Activated T-cell treated with anti-CD3 and anti-CD28 coated beads, Interleukin-2, amount 50 U/mL, for 48 hours (primary cell): ENCODE results near the gene PPFIBP1.

Source experiments
- DNase-seq, 2 experiments: peaks; one replicate each; pipeline ENCODE4 v3.0.0-alpha.2; 2020

The PPFIBP1 gene

DNA sequence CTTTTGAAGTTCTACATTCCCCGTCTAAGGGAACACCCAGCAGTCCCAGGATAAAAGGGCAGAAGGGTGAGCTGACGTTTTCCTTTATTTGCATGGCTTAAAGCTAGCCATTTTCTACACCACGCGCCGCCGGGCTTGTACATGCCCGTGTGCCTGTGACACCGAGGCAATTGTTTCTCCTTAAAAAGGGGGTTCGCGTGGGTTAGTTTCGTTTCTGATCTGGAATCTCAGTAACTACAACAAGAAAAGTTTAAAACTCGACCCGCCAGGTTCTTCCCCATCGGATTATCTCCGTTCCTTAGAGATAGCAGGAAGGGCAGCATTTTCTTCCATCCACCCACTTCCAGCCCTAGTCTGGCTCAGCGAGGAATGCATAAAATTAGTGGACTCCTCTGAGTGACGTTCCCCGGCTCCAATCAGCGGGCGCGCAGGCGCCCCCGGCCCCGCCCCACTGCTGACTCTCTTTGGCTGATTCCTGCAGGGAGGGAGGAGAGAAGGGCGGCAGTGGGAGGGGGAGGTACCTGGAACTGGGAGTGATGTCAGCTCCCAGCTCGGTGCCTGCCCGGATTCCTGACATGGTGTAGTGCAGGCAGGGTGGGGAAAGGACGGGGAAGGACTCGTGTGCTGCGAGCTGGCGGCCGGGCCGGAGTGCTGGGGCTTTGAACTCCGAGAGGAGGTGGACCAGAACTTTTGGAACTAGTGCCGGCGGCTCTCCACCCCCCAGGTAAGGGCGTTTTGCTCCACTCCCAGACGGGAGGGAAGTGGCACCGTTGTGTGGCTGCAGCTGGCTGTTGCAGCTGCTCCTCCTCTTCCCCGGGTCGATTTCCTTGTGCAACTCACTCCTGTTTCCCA is at the start of gene PPFIBP1:
Gene PPFIBP1 (plus strand): TSS at position 565 of the 852 bp plus-strand sequence. CDS start 109,191 bp downstream, outside the sequence.
- DNase-seq = peak; percentile 100

DNA sequence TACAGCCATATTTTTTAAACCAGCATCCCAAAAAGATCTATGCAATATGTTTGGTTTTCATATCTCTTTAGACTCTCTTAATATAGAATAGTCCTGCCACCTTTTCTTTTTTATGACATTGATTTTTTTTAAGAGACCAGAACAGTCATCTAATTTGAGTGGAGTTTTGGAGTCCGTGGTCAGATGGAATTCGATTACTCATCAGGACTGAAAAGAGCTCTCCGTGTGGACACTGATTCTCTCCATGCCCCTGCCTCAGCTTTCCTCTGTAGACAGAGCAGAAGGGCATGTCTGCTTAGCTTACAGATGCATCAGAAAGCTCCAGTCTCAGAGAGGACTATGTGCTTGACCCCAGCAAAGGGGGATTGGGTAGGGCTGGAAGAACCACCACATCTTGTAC is 49.7 kb upstream of the PPFIBP1 start:
- DNase-seq = no peak

DNA sequence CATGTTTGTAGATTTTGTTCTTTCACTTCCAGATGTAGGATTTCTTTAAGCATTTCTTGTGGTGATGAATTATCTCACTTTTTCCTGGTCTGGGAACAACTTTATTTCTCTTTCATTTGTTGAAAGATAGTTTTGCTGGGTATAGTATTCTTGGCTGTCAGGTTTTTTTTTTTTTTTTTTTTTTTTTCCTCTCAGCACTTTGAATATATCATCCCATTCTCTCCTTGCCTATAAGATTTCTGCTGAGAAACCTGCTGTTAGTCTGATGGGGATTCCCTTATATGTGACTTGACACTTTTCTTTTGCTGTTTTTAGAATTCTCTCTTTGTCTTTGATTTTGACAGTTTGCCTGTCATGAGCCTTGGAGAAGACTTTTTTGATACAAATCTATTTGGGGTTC is 47.0 kb upstream of the PPFIBP1 start:
- no peak for DNase-seq

DNA sequence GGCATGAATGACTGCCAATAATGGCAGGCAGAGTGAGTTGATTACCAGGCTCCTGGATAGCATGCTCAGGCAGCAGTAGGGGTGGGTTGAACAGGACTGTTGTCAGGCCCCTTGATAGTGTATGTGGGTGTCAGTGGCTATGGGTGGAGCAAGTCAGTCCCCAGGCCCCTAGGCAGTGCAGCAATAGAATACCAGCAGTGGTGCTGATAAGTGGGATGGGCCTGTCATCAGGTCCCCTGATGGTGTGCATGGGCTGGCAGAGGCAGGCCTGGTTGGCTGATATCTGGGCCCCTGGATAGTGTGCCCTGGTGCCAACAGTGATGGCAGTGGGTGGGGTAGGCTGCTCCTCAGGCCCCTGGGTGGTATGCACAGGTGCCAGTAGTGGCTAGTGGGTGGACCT is 45.1 kb upstream of the PPFIBP1 start:
- DNase-seq = no peak

DNA sequence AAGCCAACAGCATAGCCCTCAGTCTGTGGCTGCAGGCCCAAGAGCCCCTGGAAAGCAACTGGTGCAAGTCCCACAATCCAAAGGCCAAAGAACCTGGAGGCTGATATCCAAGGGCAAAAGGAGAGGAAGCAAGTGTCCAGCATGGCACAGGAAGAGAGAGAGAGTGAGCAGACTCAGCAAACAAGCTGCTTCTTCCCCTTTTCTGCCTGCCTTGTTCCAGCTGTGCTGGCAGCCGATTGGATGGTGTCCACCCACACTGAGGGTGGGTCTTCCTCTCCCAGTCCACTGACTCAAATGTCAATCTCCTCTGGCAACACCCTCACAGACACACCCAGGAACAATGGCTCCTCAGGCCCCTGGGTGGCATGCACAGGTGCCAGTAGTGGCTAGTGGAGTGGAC is 44.0 kb upstream of the PPFIBP1 start:
- no peak for DNase-seq

DNA sequence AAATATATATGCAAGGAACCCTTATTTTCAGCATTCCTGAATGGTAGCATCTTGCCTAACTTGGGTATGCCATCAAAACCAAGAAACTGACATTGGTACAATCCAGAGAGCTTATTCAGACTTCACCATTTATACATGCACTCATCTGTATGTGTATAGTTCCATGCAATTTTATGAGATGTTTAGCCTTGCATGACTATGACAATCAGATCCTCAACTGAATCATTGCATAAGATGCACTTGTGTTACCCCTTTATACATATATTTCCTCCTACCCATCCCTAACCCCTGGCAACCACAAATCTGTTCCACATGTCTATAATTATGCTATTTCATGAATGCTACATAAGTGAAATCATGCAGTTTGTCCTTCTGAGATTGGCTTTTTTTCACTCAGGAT is 37.0 kb upstream of the PPFIBP1 start:
- no peak for DNase-seq

DNA sequence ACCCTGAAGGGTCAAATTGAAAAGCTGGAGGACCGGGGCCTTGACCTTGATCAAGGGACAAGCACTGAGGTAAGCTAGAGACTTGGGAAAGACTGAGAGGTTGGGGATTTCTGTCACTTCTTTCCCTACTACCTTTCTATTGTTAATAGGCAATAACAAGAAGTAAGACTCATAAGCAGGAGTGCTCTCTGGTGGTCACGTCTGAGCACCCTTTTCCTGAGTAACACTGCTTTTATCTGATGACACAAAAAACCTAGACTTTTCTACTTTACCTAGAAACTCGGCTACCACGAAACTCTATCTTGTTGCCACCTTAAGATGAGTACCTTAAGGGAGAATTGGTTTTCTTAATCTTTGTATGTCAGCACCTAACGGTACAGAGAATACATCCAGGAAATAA is 35.5 kb upstream of the PPFIBP1 start:
- DNase-seq = no peak

DNA sequence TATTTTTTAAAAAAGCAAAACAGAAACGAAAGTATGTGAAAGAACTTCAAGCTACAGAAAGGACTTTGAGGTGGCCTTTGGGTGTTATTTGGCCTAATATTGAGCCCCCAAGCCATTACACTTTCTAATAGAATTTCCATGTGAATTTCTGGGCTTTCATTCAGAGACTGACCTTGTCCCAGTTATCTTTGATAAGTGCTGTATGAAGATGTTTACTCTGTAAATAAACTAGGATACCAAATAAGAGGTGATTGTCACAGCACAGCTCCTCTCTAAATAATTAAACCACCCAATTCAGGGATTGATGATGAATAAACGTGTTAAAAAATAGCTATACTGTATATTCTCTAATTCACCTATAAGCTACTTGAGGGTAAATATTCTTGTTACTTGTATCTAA is 32.8 kb upstream of the PPFIBP1 start:
- DNase-seq = no peak

DNA sequence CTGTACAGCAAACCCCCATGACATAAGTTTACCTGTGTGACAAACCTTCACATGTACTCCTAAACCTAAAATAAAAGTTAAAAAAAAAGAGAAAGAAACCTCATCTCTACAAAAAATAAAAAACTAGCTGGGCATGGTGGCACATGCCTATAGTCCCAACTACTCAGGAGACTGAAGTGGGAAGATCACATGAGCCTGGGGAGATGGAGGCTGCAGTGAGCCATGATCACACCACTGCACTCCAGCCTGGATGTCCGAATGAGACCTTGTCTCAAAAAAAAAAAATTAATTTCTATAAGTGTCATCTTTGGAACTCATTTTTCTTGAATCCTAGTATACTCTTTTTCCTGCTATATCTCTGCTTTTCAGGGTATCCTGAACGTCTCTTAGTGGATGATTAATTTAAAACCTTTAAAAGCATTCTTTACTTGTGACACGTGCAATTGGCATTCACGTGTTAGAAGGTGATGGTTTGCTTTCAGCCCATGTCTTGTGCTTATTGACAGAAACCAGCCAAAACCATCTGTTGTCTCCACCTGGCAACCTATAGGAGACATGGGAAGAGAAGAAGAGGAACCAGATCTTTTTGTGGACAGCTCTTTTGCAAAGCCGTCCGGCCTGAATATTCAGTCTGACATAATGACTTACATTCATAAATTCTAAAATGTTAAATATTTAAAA is 30.6 kb upstream of the PPFIBP1 start:
- DNase-seq = no peak

DNA sequence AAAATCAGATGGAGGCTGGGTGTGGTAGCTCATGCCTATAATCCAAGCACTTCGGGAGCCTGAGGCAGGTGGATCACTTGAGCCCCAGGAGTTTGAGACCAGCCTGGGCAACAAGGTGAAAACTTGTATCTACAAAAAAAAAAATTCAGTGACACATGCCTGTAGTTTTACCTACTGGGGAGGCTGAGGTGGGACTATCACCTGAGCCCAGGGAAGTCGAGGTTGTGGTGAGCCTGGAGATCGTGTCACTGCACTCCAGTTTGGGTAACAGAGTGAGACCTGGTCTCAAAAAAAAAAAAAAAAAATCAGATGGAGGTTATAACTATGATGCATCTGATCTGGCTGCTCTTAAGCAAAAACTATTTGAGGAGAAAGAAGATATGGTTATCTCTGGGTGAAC is 26.6 kb upstream of the PPFIBP1 start:
- DNase-seq = no peak

DNA sequence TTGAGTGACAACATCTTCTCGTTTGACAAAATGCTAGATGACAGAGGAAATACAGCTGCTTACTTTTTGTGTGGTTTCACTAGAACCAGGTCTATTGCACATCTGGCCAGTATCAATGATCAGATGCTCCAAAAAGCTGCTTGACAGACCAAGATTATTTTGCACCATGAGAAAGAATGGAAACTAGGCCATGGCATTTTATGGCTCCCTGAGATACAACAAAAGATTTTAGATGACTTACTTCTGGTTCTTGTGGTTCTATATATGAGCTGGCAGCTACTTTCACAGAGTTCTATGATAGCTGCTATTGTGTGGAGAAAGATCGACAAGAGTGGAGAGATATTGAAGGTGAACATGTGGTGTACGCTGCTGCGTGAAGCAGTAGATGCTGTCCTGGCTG is 25.9 kb upstream of the PPFIBP1 start:
- DNase-seq = peak in 1 of 2 experiments; percentile 24

DNA sequence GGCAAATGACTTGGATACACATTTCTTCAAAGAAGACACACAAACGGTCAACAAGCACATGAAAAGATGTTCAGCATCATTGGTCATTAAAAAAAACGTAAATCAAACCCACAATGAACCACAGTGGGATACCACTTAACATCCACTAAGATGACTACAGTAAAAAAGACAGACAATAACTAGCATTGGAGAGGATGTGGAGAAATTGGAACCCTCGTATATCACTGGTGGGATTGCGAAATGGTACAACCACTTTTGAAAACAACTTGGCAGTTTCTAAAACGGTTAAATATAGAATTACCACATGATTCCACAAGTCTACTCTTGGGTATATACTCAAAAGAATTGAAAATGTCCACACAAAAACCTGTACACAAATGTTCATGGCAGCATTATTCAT is 25.2 kb upstream of the PPFIBP1 start:
- DNase-seq = no peak

DNA sequence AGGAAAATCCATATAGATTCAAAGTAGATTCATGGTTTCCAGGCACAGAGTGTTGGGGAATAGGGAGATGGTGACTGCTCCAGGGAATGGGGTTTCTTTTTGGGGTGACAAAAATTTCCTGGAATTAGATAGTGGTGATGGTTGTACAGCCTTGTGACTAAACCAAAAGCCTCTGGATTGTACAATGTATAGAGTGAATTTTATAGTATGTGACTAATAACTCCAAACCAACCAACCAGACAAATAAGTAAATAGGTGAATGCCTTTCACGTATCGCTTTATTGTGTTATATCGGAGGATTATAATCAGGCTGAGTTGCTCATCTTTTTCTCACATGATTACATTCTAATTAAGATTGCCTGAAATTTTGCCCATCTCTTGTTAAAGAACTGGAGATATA is 24.6 kb upstream of the PPFIBP1 start:
- DNase-seq = no peak

DNA sequence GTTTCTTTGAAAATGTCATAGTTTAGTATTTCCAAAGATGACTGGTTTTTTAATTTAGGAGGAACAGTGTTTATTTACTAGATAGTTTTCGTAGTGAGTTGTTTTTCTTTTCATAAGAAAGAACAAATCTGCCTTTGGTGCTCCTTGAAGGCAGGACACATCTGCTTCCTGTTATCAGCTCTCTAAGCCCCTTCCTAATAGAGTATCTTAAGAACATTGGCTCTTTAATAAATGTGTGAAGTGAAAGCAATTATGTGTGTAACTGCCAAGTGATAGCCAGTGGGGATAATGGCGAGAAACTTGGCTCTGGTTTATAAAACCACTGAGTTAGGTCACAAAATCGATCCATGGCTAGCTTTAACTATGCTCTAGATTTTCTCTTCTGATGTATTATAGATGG is 23.5 kb upstream of the PPFIBP1 start:
- no peak for DNase-seq

DNA sequence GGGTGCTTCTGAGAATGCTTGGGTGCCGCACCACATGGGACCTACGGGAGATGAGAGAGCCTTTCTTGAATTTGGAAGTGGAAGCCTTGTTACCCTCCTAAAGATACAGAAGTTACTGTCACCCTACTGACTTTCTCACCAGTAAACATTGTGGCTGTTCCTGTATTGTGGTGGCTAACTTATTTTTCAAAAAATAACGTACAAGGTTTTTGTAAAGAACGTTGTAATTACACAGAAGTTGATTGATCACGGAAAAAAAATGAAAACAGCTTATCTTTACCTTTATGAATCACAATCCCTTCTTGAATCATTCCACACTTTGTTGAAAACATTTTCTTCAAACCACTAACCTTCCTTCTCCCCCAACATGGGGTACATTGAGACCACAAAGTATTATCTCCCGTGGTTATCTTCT is 22.0 kb upstream of the PPFIBP1 start:
- DNase-seq = peak in 1 of 2 experiments; percentile 21

DNA sequence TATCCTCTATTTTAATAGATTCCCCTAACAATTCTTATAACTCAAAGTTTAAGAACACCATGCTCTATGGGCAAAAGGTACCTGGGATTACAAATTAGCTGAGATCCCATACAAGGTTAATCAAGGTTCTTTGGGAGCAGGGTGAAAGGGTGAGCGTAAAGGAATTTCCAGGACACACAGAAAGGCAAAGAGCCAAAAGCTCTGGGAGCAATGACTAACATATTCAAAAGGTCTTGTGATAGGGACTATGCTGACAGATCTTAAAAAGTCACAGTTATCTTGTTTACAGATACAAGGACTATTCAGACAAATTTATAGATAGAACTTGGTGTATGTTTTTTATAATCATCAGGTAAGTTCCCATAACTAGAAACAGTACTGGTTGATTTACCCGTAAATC is 19.5 kb upstream of the PPFIBP1 start:
- DNase-seq = no peak

DNA sequence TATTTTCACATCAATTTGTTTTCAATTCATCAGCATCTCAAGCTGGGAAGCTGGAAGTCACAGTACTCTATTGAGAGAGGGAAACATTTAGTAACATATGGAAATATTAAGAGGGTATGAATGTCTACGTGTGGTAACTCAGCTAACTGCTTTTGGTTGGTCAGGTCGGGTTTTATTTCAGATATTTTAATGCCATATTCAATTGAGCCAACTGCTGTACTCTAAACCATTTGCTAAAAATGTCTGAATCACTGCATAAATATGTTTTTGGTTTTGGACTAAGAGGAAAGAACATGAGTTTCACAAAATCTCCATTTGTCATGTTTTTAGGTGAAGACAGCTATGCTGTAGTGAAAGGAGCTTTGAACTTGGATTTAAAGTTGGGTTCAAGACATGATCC is 18.9 kb upstream of the PPFIBP1 start:
- DNase-seq = no peak

DNA sequence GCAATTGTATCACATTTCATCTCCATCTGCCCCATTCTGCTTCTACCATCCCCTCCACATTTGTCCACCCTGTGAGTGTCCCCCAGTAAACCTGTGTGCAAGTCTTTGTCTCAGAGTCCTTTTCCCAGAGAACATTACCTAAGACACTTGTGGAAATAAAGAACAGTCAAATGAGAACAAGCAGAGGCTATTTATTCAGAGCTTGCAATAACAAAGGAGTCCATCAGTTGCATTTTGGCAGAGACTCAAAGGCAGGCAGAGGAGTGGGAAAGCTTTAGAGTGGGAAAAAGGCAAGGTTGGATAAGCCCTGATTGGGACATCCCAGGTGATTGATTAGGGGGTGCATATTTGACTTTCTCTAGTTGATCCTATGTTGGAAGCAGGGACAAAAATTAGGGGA is 18.2 kb upstream of the PPFIBP1 start:
- no peak for DNase-seq

DNA sequence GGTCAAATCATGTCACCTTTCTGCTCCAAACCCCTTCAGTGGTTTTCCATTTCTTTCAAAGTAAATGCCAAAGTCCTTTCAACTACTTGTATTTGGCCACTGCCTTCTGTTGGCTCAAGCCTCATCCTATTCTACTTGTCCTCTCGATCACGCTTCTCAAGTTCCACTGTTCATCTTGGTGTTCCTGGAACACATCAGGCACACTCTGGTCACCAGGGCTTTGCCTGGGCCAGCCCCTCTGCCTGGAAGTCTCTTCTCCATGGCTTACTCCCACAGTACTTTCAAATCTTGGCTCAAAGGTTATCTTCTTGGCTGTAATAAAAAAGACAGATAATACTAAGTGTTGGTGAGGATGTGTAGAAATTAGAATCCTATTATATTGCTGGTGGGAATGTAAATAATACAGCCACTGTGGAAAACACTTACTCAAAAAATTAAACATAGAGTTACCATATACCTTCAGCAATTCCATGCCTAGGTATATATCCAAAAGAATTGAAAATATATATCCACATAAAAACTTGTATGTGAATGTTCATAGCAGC is 17.3 kb upstream of the PPFIBP1 start:
- no peak for DNase-seq

DNA sequence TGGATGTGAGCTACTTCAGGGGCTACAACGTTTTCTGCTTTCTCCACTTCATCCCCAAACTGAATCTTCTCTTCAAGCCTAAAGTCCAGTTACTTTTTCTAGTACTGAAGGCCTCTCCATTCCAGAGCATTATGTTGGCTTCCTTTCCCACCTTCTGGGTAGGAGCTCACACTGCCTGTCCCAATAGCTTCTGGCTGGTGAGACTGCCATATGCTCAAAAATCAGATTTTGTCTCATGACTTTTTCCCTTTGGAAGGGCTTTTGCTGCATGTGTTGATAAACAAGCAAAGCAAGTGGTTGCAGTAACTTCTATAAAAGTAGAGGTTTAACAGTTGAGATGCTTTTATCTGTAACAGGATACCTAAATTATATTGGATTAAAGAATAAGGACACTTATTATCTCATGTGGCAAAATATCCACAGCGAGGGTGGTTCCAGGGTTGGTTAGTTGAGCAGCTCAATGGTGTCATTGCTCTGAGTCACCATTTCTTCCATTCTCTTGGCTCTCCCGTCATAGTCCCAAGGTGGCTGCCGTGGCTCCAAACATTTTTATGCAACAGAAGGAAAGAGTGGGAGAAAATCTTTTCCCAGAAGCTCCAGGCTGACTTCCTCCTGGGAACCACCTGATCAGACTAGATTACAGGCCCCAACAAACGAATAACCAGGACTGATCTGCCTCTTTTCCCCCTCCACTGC is 15.1 kb upstream of the PPFIBP1 start:
- DNase-seq = no peak

DNA sequence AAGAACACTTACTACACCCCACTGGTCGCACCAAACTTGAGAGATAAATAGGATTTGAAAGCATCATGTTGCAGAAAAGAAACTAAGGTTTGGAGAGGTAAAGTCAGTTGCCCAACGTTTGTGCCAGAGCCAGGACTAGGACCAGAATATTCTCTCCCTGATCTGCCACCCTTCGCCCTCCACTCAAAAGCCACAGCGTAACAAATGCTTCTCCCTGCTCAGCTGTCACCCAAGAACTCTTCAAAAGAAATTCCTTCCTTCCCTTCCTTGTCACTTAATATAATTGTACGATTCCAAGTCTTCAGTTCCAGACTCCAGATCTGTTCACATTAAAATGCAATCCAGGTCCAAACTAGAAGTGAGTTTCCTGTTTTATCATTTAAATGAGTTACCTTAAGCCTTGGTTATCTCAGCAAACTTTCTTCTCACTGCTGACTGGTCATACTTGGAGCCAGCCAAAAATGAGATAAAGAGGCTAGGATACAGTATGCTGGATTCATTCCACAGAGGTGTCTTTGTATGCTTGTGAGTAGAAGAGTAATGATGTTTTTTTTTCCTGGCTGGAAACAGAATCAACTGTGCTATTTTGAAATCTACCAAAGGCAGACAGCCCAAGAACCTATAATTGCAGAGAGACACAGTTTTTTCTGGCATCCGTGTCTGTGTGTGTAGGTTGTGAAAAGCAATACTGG is 12.8 kb upstream of the PPFIBP1 start:
- no peak for DNase-seq

DNA sequence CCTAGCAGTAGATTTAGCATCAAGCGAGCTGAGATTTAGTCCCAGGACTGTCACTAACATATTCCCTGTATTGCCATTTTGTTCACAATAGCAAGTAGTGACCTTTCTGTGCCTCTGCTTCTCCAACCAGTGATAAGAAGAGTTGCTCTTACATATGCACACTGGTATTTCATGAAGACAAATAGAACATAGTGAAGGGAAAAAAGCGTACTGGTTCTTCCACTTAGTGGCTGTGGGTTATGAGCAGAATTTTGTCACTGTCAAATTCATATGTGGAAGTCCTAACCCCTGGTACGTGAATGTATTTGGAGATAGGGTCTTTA is 12.3 kb upstream of the PPFIBP1 start:
- DNase-seq = no peak
